ENCODE data around the gene MTMR11. TPM values are rescaled to one million over a fixed set of nuclear protein-coding genes. Genes with fewer than 3 reads are reported as not detected.

The MTMR11 gene
- total and polyA plus RNA-seq, 7 experiments from 2014 or later = 1.2 to 14.2 (median 3.6) TPM; not detected in 2

DNA sequence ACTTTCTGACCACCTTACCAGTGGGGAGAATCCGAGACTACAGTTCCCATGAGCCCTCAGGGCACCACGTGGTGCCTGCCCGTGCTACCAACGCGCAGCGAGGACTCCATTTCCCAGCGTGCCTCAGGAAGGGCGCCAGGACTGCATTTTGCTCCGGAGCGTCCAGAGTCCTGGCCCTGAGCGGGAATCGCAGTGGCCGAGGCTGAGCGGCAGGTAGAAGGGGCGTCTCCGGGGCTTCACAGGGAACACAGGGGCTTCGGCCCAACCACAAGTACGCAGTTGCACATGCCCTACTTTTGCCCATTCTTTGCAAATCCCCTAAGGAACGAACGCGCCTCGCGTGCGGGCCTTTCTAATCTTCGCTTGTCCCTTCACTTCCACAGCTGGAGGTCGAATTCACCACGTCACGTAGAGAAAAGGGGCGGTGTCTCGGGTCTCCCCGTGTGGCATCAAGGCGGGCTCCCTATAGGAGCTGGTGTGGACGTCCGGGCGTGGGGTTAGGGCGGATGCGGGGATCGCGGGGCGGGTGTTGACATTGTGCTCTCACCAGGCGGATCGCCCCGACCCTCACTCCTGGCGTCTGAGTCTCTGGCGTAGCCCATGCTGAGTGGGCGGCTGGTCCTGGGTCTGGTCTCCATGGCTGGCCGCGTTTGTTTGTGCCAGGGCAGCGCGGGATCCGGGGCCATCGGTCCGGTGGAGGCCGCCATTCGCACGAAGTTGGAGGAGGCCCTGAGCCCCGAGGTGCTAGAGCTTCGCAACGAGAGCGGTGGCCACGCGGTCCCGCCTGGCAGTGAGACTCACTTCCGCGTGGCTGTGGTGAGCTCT is 37.0 kb downstream of the MTMR11 start, which contains the start of gene BOLA1:
BOLA1 (plus strand) TSS at position 109 of the 825 bp plus-strand sequence; CDS start at position 601, 492 bp downstream.
- peak; percentile 99 for ATAC-seq
- Histone ChIP-seq H3K4me3 (ENCODE audit: low read length) (peak within 1 kb of the TSS; percentile 91), H3K36me3 (ENCODE audit: control insufficient read depth in 2 of 3, insufficient read depth in 3 of 3, low read length in 3 of 3) (no peaks in the 10 kb centered on the region), H3K4me1 (ENCODE audit: control insufficient read depth in 2 of 2, insufficient read depth in 2 of 2, low read length in 2 of 2) (peaks cover 0 to 6% of the 10 kb centered on the region in 2 donors), H3K27ac (ENCODE audit: low read depth, low read length) (peak within 1 kb of the TSS; percentile 85), H3K27me3 (ENCODE audit: control insufficient read depth in 2 of 2, insufficient read depth in 2 of 2, low read length in 2 of 2) (no peaks in the 10 kb centered on the region), H3K9me3 (ENCODE audit: control insufficient read depth in 2 of 3, low read length in 3 of 3) (no peaks in the 10 kb centered on the region)
- POLR2A ChIA-PET = interaction anchor here (0.7 to 10.8 kb wide), 7 partner anchors 13 to 336 kb away, joined by 4 to 214 read pairs (median 5); partner anchors contain the start of gene SF3B4
- peak within 1 kb of the TSS; percentile 86 to 96 (median 93) for H3K27ac Mint-ChIP-seq
- DNase-seq = peak; percentile 59 to 83 (median 71)
- intact Hi-C loops (cut with micrococcal nuclease) = loop anchor here (1.0 to 10.0 kb wide), 6 partner anchors 11 to 265 kb away; partner anchors contain the start of genes SF3B4 (in 2 of the 2), SV2A (in 2 of the 2) and VPS45 (in 1 of the 2)
- CTCF ChIA-PET = no interaction called here
- H3K9me3 Mint-ChIP-seq = peaks cover 0 to 5% (median 0%) of the 10 kb centered on the region in 11 donors
- H3K4me3 Mint-ChIP-seq = peak within 1 kb of the TSS; percentile 85 to 97 (median 90)
- H3K36me3 Mint-ChIP-seq = peaks cover 0 to 7% (median 4%) of the 10 kb centered on the region in 5 donors
- H3K27me3 Mint-ChIP-seq = no peaks in the 10 kb centered on the region
- H3K4me1 Mint-ChIP-seq = peaks cover 11 to 27% (median 20%) of the 10 kb centered on the region in 7 donors

DNA sequence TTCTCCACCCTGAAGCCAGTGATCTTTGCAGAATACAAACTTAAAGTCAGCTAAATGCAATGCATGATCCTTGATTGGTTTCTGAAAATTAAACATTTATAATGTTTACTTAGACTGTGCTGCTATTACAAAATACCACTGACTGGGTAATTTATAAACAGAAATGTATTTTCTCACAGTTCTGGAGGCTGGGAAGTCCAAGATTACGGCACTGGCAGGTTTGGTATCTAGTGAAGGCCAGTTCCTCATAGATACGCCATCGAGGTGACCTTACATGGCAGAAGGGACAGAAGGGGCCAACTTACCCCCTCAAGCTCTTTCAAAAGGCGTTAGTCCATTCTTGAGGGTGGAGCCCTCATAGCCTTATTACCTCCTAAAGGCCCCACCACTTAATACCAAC is 40.1 kb downstream of the MTMR11 start:
- intact Hi-C loops (cut with micrococcal nuclease) = loop anchor here in 1 of 2 donors (10.0 kb wide), 1 partner anchor 268 kb away; no protein-coding TSS in a partner anchor
- Mint-ChIP-seq H3K4me3 (no peak overlapping the region), H3K9me3 (peaks cover 0 to 5% (median 0%) of the 10 kb centered on the region in 11 donors), H3K27ac (no peak overlapping the region), H3K27me3 (peaks cover 0 to 4% (median 0%) of the 10 kb centered on the region in 5 donors), H3K36me3 (no peaks in the 10 kb centered on the region), H3K4me1 (peaks cover 8 to 24% (median 20%) of the 10 kb centered on the region in 7 donors)
- DNase-seq (no peak), ATAC-seq (no peak)
- Histone ChIP-seq H3K9me3 (ENCODE audit: control insufficient read depth in 2 of 3, low read length in 3 of 3) (no peaks in the 10 kb centered on the region), H3K36me3 (ENCODE audit: control insufficient read depth in 2 of 3, insufficient read depth in 3 of 3, low read length in 3 of 3) (no peaks in the 10 kb centered on the region), H3K4me3 (ENCODE audit: low read length) (no peak overlapping the region), H3K4me1 (ENCODE audit: control insufficient read depth in 2 of 2, insufficient read depth in 2 of 2, low read length in 2 of 2) (peaks cover 0 to 6% of the 10 kb centered on the region in 2 donors), H3K27ac (ENCODE audit: low read depth, low read length) (no peak overlapping the region), H3K27me3 (ENCODE audit: control insufficient read depth in 2 of 2, insufficient read depth in 2 of 2, low read length in 2 of 2) (no peaks in the 10 kb centered on the region)
- ChIA-PET CTCF (interaction anchor here (0.6 kb wide), 1 partner anchor 8 kb away, joined by 4 read pairs; a partner anchor contains a TSS), POLR2A (interaction anchor here (10.8 kb wide), 1 partner anchor 10 kb away, joined by 214 read pairs; a partner anchor contains a TSS)

DNA sequence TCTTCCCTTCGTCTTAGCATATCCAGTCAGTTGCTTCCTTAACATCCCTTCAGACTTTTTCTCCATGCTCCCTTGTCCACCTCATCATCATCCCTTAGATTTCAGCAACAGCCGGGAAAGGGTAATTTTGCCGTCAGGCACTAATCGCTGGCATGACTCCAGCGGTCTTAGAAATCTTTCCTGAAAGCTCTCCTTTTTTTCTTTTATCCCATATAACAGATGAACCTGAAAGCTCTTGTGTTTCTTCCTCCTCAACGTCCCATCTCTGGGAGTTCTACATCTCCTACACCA is 47.7 kb downstream of the MTMR11 start:
- no peak overlapping the region for H3K4me3 Mint-ChIP-seq
- Histone ChIP-seq H3K27me3 (ENCODE audit: control insufficient read depth in 2 of 2, insufficient read depth in 2 of 2, low read length in 2 of 2) (no peaks in the 10 kb centered on the region), H3K9me3 (ENCODE audit: control insufficient read depth in 2 of 3, low read length in 3 of 3) (no peaks in the 10 kb centered on the region), H3K4me3 (ENCODE audit: low read length) (peak overlapping the region; percentile 97), H3K36me3 (ENCODE audit: control insufficient read depth in 2 of 3, insufficient read depth in 3 of 3, low read length in 3 of 3) (no peaks in the 10 kb centered on the region), H3K27ac (ENCODE audit: low read depth, low read length) (peak overlapping the region; percentile 93), H3K4me1 (ENCODE audit: control insufficient read depth in 2 of 2, insufficient read depth in 2 of 2, low read length in 2 of 2) (peaks cover 11 to 17% of the 10 kb centered on the region in 2 donors)
- peak in 1 of 9 donors; percentile 21 for DNase-seq
- ChIA-PET CTCF (interaction anchor here (1.0 to 1.2 kb wide), 2 partner anchors 8 to 73 kb away, joined by 4 read pairs; no protein-coding TSS in a partner anchor), POLR2A (interaction anchor here (0.6 to 9.2 kb wide), 18 partner anchors 9 to 345 kb away, joined by 3 to 547 read pairs (median 14); partner anchors contain the start of genes BOLA1, OTUD7B and SF3B4)
- peaks cover 0 to 7% (median 0%) of the 10 kb centered on the region in 7 donors for H3K4me1 Mint-ChIP-seq
- no peaks in the 10 kb centered on the region for H3K27me3 Mint-ChIP-seq
- no peak overlapping the region for H3K27ac Mint-ChIP-seq
- no peak for ATAC-seq
- intact Hi-C loops (cut with micrococcal nuclease) = loop anchor here (1.0 to 2.0 kb wide), 9 partner anchors 10 to 347 kb away; partner anchors contain the start of genes BOLA1 (in 2 of the 2), SF3B4 (in 2 of the 2), ANP32E (in 1 of the 2) and SV2A (in 1 of the 2)
- no peaks in the 10 kb centered on the region for H3K9me3 Mint-ChIP-seq
- H3K36me3 Mint-ChIP-seq = no peaks in the 10 kb centered on the region

DNA sequence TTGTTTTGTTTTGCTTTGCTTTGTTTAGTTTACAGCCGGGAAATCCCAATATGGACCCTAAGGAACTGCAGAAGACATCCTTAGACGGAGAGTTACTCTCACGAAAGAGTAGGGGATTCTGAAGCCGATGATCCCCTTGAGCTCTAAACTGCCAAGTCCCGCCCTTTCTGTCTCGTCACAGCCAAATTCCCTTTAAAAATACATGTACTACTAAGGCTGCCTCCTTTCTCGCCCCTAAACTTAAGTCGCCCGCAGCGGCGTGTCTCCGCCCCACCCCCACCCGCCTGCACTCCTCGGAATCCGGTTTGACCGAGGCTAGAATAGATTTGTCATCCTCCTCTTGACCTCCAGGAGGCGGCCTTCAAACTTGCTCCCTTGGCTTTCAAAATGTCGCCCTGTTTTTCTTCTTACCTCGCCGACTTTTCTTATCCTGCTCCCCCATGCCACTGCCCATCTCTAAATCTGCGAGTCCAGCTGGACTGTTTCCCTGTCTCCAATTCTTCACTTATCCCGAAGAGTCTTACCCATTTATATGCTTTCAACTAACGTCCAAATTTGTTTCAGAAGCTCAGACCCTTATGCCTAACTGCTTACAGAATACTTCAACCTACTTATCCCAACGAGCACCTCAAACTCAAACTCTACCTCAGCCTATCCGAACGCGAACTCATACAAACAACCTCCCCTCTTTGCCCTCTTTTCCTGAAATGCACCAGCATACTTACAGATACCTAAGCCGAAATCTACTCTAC is 48.3 kb downstream of the MTMR11 start:
- Histone ChIP-seq H3K27ac (ENCODE audit: low read depth, low read length) (peak overlapping the region; percentile 93), H3K27me3 (ENCODE audit: control insufficient read depth in 2 of 2, insufficient read depth in 2 of 2, low read length in 2 of 2) (no peaks in the 10 kb centered on the region), H3K36me3 (ENCODE audit: control insufficient read depth in 2 of 3, insufficient read depth in 3 of 3, low read length in 3 of 3) (no peaks in the 10 kb centered on the region), H3K9me3 (ENCODE audit: control insufficient read depth in 2 of 3, low read length in 3 of 3) (no peaks in the 10 kb centered on the region), H3K4me1 (ENCODE audit: control insufficient read depth in 2 of 2, insufficient read depth in 2 of 2, low read length in 2 of 2) (peaks cover 17% of the 10 kb centered on the region in 2 donors), H3K4me3 (ENCODE audit: low read length) (peak overlapping the region; percentile 97)
- ChIA-PET POLR2A (interaction anchor here (0.6 to 9.2 kb wide), 44 partner anchors 9 to 1622 kb away, joined by 3 to 547 read pairs (median 7); partner anchors contain the start of genes ANP32E, BOLA1, ENSA and GOLPH3L), CTCF (interaction anchor here (1.0 to 2.9 kb wide), 4 partner anchors 8 to 74 kb away, joined by 4 to 13 read pairs (median 4); no protein-coding TSS in a partner anchor)
- H3K36me3 Mint-ChIP-seq = peaks cover 0 to 1% (median 0%) of the 10 kb centered on the region in 5 donors
- H3K27ac Mint-ChIP-seq = no peak overlapping the region
- peaks cover 0 to 7% (median 0%) of the 10 kb centered on the region in 7 donors for H3K4me1 Mint-ChIP-seq
- no peak overlapping the region for H3K4me3 Mint-ChIP-seq
- no peaks in the 10 kb centered on the region for H3K9me3 Mint-ChIP-seq
- no peaks in the 10 kb centered on the region for H3K27me3 Mint-ChIP-seq
- DNase-seq (peak in 2 of 9 donors; percentile 47 to 65), ATAC-seq (peak; percentile 28)
- intact Hi-C loops (cut with micrococcal nuclease) = loop anchor here (1.0 to 2.0 kb wide), 9 partner anchors 11 to 348 kb away; partner anchors contain the start of genes BOLA1 (in 2 of the 2), SF3B4 (in 2 of the 2), ANP32E (in 1 of the 2) and SV2A (in 1 of the 2)

DNA sequence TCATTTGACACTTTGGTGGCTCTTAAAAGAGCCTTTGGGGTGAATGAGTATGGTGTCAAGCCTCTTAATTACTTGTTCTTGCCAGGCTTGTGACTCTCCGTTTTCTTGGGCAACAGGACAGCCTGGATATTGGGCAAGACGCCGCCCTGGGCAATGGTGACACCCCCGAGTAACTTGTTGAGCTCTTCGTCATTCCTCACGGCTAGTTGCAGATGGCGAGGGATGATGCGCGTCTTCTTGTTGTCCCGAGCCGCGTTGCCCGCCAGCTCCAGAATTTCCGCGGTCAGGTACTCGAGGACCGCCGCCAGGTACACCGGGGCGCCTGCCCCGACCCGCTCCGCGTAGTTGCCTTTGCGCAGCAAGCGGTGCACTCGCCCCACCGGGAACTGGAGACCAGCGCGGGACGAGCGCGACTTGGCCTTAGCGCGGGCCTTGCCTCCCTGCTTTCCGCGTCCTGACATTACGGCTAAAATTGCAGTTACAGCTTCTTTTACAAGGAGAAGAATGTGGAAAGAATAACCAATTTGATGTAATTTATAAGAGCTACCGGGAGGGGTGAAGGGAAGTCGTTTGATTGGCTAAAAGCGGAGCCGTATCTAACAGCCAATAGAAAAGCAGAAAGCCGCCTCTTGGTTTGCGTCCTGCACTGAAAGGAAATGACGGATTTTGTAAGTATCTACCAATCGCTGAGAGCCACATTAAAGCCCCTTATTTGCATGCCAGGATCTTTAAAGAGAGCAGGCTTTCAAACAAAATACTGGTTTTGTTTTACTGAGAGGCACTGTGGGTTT is 49.0 kb downstream of the MTMR11 start:
- Mint-ChIP-seq H3K4me1 (peaks cover 0 to 7% (median 1%) of the 10 kb centered on the region in 7 donors), H3K27me3 (no peaks in the 10 kb centered on the region), H3K9me3 (no peaks in the 10 kb centered on the region), H3K27ac (no peak overlapping the region), H3K4me3 (no peak overlapping the region), H3K36me3 (peaks cover 0 to 1% (median 0%) of the 10 kb centered on the region in 5 donors)
- Histone ChIP-seq H3K4me3 (ENCODE audit: low read length) (peak overlapping the region; percentile 97), H3K4me1 (ENCODE audit: control insufficient read depth in 2 of 2, insufficient read depth in 2 of 2, low read length in 2 of 2) (peaks cover 17 to 20% of the 10 kb centered on the region in 2 donors), H3K27ac (ENCODE audit: low read depth, low read length) (peak overlapping the region; percentile 93), H3K36me3 (ENCODE audit: control insufficient read depth in 2 of 3, insufficient read depth in 3 of 3, low read length in 3 of 3) (no peaks in the 10 kb centered on the region), H3K9me3 (ENCODE audit: control insufficient read depth in 2 of 3, low read length in 3 of 3) (no peaks in the 10 kb centered on the region), H3K27me3 (ENCODE audit: control insufficient read depth in 2 of 2, insufficient read depth in 2 of 2, low read length in 2 of 2) (no peaks in the 10 kb centered on the region)
- CTCF ChIA-PET = interaction anchor here (0.8 to 2.9 kb wide), 4 partner anchors 9 to 60 kb away, joined by 3 to 13 read pairs (median 4); no protein-coding TSS in a partner anchor
- POLR2A ChIA-PET = interaction anchor here (0.6 to 9.2 kb wide), 56 partner anchors 8 to 1652 kb away, joined by 3 to 547 read pairs (median 6); partner anchors contain the start of genes ANP32E, BOLA1, ENSA and GOLPH3L
- intact Hi-C loops (cut with micrococcal nuclease) = loop anchor here (1.0 to 2.0 kb wide), 9 partner anchors 12 to 349 kb away; partner anchors contain the start of genes BOLA1 (in 2 of the 2), SF3B4 (in 2 of the 2), ANP32E (in 1 of the 2) and SV2A (in 1 of the 2)
- peak; percentile 60 to 97 (median 92) for DNase-seq
- ATAC-seq = peak; percentile 76
